Measurements from ENCODE around the gene NANOS1.

The NANOS1 gene

DNA sequence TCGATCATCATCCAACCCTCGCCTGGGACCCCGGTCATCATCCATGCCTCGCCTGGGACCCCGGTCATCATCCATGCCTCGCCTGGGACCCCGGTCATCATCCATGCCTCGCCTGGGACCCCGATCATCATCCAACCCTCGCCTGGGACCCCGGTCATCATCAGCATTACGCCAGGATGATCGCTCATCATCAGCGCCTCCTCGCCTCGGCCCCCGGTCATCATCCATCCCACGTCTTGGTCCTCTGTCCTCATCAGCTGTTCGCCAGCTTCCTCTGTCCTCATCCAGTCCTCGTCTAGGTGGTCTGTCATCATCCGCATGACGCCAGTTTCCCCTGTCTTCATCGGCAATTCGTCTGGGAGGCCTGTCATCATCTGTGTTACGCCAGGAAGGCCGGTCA is 12.7 kb downstream of the NANOS1 start:
- H3K9ac ChIP-seq (ENCODE audit: low read length) = no peak overlapping the region
- H3K9me3 ChIP-seq (ENCODE audit: control insufficient read depth, low read length) = no peaks in the 10 kb centered on the region
- no peak overlapping the region for H3K4me3 ChIP-seq (ENCODE audit: low read length)
- peaks cover 27% of the 10 kb centered on the region for H3K36me3 ChIP-seq (ENCODE audit: control insufficient read depth, insufficient read depth, low read length)
- no peaks in the 10 kb centered on the region for H3K27me3 ChIP-seq (ENCODE audit: control insufficient read depth, insufficient read depth, low read length)
- H3K4me1 ChIP-seq (ENCODE audit: control insufficient read depth, insufficient read depth, low read length) = no peaks in the 10 kb centered on the region

DNA sequence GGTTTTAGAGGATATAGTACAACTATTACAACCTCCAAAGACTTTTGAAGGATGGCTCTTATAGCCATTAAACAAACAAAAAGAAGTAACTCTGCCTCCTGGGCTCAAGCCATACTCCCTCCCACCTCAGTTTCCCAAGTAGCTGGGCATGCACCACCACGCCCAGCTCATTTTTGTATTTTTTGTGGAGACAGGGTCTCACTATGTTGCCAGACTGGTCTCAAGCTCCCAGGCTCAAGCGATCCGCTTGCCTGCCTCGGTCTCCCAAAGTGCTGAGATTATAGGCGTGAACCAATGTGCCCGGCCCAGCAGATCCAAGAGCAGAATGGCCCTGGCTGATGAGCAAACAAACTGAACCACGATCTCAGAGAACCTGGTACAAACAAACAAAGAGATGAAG is 16.0 kb downstream of the NANOS1 start:
- Histone ChIP-seq H3K9me3 (ENCODE audit: control insufficient read depth, low read length) (no peaks in the 10 kb centered on the region), H3K36me3 (ENCODE audit: control insufficient read depth, insufficient read depth, low read length) (peaks cover 28% of the 10 kb centered on the region), H3K4me3 (ENCODE audit: low read length) (no peak overlapping the region), H3K27me3 (ENCODE audit: control insufficient read depth, insufficient read depth, low read length) (no peaks in the 10 kb centered on the region), H3K9ac (ENCODE audit: low read length) (no peak overlapping the region), H3K4me1 (ENCODE audit: control insufficient read depth, insufficient read depth, low read length) (no peaks in the 10 kb centered on the region)

DNA sequence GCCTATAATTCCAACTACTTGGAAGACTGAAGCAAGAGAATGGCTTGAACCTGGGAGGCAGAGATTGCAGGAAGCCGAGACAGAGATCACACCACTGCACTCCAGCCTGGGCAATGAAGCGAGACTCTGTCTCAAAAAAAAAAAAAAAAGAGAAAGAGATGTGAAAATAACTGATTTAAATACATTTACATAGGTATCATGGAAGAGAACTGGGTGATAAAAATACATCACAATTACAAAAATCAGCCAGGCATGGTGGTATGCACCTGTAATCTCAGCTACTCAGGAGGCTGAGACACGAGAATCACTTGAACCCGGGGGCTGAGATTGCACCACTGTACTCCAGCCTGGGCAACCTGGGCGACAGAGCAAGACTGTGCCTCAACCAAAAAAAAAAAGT is 19.8 kb downstream of the NANOS1 start:
- H3K9me3 ChIP-seq (ENCODE audit: control insufficient read depth, low read length) = no peaks in the 10 kb centered on the region
- H3K36me3 ChIP-seq (ENCODE audit: control insufficient read depth, insufficient read depth, low read length) = peaks cover 33% of the 10 kb centered on the region
- no peaks in the 10 kb centered on the region for H3K27me3 ChIP-seq (ENCODE audit: control insufficient read depth, insufficient read depth, low read length)
- no peak overlapping the region for H3K4me3 ChIP-seq (ENCODE audit: low read length)
- no peaks in the 10 kb centered on the region for H3K4me1 ChIP-seq (ENCODE audit: control insufficient read depth, insufficient read depth, low read length)
- no peak overlapping the region for H3K9ac ChIP-seq (ENCODE audit: low read length)

DNA sequence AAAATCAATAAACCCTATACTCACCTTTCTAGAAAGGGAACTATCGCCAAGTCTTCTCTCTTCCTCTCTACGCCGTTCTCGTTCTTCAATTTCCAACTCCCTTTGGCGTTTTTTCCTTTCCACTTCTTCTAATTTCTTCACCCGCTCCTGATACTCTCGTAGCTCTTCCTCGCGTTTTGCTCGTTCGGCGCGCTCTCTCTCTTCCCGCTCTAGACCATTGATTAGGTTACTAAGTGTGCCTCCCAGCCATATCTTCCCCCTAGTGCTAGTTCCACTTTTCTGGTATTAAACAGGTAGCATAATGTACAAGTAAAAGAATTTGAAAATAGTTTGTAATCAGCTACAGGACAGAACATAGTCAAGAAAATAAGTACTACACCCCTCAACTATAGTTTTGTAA is 20.3 kb downstream of the NANOS1 start:
- peaks cover 33% of the 10 kb centered on the region for H3K36me3 ChIP-seq (ENCODE audit: control insufficient read depth, insufficient read depth, low read length)
- H3K4me3 ChIP-seq (ENCODE audit: low read length) = no peak overlapping the region
- no peaks in the 10 kb centered on the region for H3K27me3 ChIP-seq (ENCODE audit: control insufficient read depth, insufficient read depth, low read length)
- H3K4me1 ChIP-seq (ENCODE audit: control insufficient read depth, insufficient read depth, low read length) = no peaks in the 10 kb centered on the region
- H3K9me3 ChIP-seq (ENCODE audit: control insufficient read depth, low read length) = no peaks in the 10 kb centered on the region
- H3K9ac ChIP-seq (ENCODE audit: low read length) = no peak overlapping the region

DNA sequence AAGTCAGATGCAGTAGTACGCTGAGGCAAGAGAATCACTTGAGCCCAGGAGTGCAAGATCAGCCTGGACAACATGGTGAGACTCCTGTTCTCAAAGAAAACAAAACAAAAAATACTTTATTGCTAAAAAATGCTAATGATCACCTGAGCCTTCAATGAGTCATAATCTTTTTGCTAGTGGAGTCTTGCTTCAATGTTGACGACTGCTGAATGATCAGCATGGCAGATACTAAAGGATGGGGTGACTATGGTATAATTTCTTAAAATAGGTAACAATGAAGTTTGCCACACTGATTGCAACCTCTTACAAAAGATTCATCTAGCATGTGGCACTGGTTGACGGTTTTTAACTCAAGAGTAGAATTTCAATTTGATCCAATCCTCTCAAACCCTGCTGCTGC is 22.3 kb downstream of the NANOS1 start:
- Histone ChIP-seq H3K4me3 (ENCODE audit: low read length) (no peak overlapping the region), H3K27me3 (ENCODE audit: control insufficient read depth, insufficient read depth, low read length) (no peaks in the 10 kb centered on the region), H3K9me3 (ENCODE audit: control insufficient read depth, low read length) (no peaks in the 10 kb centered on the region), H3K9ac (ENCODE audit: low read length) (no peak overlapping the region), H3K36me3 (ENCODE audit: control insufficient read depth, insufficient read depth, low read length) (peaks cover 23% of the 10 kb centered on the region), H3K4me1 (ENCODE audit: control insufficient read depth, insufficient read depth, low read length) (no peaks in the 10 kb centered on the region)

DNA sequence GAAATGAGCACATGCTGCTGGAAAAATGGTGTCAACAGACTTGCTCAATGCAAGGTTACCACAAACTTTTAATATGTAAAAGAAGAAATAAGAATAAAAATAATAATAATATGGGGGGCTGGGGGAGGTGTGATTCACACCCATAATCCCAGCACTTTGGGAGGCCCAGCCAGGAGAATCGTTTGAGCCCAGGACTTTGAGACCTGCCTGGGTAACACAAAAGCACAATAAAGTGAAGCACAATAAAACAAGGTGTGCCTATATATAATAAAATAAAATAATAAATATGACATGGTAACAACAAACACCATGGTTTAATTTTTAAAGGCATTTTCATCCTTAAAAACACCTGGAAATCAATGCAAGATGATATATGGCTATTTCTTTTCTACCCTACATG is 26.0 kb downstream of the NANOS1 start:
- no peaks in the 10 kb centered on the region for H3K27me3 ChIP-seq (ENCODE audit: control insufficient read depth, insufficient read depth, low read length)
- no peaks in the 10 kb centered on the region for H3K4me1 ChIP-seq (ENCODE audit: control insufficient read depth, insufficient read depth, low read length)
- H3K4me3 ChIP-seq (ENCODE audit: low read length) = no peak overlapping the region
- H3K9ac ChIP-seq (ENCODE audit: low read length) = no peak overlapping the region
- peaks cover 26% of the 10 kb centered on the region for H3K36me3 ChIP-seq (ENCODE audit: control insufficient read depth, insufficient read depth, low read length)
- H3K9me3 ChIP-seq (ENCODE audit: control insufficient read depth, low read length) = no peaks in the 10 kb centered on the region

DNA sequence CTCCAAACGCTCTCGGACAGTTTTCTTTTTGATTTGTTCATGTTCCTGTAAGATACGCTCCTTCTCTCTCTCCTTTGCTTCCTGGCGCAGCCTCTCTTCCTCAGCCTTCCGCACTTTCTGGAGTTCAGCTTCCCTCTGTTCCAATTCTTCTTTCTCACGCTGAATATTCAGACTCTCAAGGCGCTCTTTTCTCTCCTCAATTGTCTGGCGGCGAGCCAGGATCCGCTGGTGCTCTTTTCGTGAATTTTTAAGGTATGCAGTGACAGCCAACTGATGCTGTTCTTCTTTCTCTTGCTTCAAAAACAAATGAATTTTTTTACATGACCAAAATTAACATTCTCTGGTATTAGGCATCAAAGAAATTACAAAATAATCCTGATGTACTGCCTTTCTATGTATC is 28.5 kb downstream of the NANOS1 start:
- Histone ChIP-seq H3K4me3 (ENCODE audit: low read length) (no peak overlapping the region), H3K27me3 (ENCODE audit: control insufficient read depth, insufficient read depth, low read length) (no peaks in the 10 kb centered on the region), H3K9ac (ENCODE audit: low read length) (no peak overlapping the region), H3K36me3 (ENCODE audit: control insufficient read depth, insufficient read depth, low read length) (peaks cover 23% of the 10 kb centered on the region), H3K9me3 (ENCODE audit: control insufficient read depth, low read length) (no peaks in the 10 kb centered on the region), H3K4me1 (ENCODE audit: control insufficient read depth, insufficient read depth, low read length) (no peaks in the 10 kb centered on the region)

DNA sequence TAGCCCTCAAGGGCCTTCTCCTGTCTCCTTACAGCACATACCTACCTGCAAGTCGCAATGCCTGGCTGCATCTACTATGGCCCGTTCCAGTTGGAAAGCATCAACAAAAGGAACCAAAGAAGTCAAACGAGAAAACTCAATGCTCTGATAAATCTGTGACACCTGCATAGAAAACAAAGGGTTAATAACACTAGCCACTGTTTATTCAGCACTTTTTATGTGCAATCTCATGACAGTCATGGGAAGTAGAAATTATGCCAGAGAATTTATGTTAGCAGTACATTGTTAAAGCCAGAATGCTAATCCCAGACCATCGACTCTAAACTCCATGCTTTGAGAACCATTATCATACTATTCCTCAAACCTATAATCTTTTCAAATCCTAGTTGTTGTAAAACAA is 30.0 kb downstream of the NANOS1 start:
- Histone ChIP-seq H3K4me3 (ENCODE audit: low read length) (no peak overlapping the region), H3K9ac (ENCODE audit: low read length) (no peak overlapping the region), H3K36me3 (ENCODE audit: control insufficient read depth, insufficient read depth, low read length) (peaks cover 16% of the 10 kb centered on the region), H3K27me3 (ENCODE audit: control insufficient read depth, insufficient read depth, low read length) (no peaks in the 10 kb centered on the region), H3K9me3 (ENCODE audit: control insufficient read depth, low read length) (no peaks in the 10 kb centered on the region), H3K4me1 (ENCODE audit: control insufficient read depth, insufficient read depth, low read length) (no peaks in the 10 kb centered on the region)

DNA sequence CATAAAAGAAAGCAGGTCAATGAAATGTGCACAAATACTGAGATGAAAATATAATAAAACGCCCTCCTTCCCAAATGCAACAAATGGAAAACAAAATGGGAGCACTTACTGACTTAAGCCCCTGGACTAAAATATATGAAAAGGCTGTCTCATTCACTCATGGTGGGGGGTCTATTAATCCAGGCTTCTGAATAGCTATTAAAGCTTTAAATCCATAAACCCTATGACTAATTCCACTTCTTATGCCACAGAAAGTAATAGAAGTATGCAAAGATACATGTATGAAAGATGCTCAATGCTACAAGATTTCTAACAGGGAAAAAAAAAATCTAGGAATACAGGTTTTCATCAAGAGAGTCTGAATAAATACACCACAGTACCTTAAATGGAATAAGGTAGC is 30.6 kb downstream of the NANOS1 start:
- no peak overlapping the region for H3K9ac ChIP-seq (ENCODE audit: low read length)
- no peaks in the 10 kb centered on the region for H3K9me3 ChIP-seq (ENCODE audit: control insufficient read depth, low read length)
- H3K27me3 ChIP-seq (ENCODE audit: control insufficient read depth, insufficient read depth, low read length) = no peaks in the 10 kb centered on the region
- H3K4me3 ChIP-seq (ENCODE audit: low read length) = no peak overlapping the region
- peaks cover 20% of the 10 kb centered on the region for H3K36me3 ChIP-seq (ENCODE audit: control insufficient read depth, insufficient read depth, low read length)
- H3K4me1 ChIP-seq (ENCODE audit: control insufficient read depth, insufficient read depth, low read length) = no peaks in the 10 kb centered on the region

DNA sequence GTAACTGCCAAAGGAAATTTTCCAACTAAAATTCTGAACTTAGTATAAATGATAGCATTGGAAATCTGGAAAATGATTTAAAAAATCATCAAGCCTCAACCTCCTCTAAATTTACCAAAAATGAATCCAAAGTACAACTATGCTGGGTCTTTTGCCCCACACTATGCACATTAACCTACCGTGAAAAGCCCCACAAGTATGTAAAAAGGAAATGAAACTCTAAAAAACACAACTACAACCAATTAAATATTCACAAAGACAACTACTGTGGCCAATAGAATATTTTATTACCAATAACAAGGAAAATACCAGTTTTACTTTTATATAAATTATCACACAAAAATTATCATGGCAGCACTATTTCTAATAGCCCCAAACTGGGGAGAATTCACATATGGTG is 31.8 kb downstream of the NANOS1 start:
- H3K9ac ChIP-seq (ENCODE audit: low read length) = no peak overlapping the region
- peaks cover 25% of the 10 kb centered on the region for H3K36me3 ChIP-seq (ENCODE audit: control insufficient read depth, insufficient read depth, low read length)
- no peaks in the 10 kb centered on the region for H3K27me3 ChIP-seq (ENCODE audit: control insufficient read depth, insufficient read depth, low read length)
- H3K4me1 ChIP-seq (ENCODE audit: control insufficient read depth, insufficient read depth, low read length) = no peaks in the 10 kb centered on the region
- no peaks in the 10 kb centered on the region for H3K9me3 ChIP-seq (ENCODE audit: control insufficient read depth, low read length)
- no peak overlapping the region for H3K4me3 ChIP-seq (ENCODE audit: low read length)

DNA sequence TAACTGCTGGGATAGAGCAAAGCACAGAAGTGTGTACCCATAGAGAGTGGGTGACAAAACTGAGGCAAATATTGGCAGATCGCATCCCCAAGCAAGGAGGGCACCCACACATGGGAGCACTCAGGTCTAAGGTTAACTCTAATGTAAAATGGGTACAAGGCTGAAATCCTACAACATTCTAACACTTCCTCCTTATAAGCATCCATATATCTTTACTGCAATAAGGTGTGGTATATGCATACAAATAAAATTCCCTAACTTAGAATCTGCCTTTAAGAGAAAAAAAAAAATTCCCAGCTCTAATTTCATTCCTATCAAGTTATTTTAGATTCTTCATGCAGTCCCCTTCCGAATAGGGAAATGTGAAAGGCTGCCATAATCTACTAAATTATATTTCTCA is 32.4 kb downstream of the NANOS1 start:
- Histone ChIP-seq H3K36me3 (ENCODE audit: control insufficient read depth, insufficient read depth, low read length) (peaks cover 21% of the 10 kb centered on the region), H3K9me3 (ENCODE audit: control insufficient read depth, low read length) (no peaks in the 10 kb centered on the region)

DNA sequence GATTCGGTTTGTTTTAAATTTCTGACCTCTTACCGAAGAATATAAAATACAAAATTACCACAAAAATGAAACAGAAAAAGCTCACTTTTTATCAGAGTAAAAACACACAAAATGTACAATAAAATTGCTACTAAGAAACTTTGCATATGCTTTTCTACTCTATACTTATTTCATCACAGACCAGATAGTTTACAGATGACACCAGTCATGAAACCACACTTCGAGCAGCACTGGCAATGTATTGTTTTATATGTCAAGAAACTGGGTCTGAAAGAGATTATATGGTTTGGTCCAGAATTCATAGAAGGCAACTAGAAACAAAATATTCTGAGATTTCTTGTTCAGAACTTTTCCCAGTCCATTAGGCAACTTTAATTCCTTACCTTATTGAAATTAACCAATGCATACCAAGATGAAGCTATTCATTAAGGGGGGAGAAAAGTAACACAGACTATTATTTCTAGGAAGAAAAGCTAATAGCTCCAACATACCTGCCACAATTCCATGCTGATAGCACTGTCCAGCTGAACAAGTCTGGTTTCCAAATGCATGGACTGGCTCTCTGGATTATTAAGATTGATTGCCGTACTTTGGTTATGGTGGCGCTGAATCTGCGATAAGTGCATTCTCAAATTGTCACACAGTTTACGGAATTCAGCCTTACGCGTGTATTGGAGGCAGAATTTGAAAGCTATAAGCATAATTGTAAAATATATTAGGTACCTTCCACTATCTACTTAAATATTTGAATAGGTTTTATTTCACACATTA is 41.1 kb downstream of the NANOS1 start:
- H3K27me3 ChIP-seq (ENCODE audit: control insufficient read depth, insufficient read depth, low read length) = no peaks in the 10 kb centered on the region
- H3K4me3 ChIP-seq (ENCODE audit: low read length) = no peak overlapping the region
- H3K36me3 ChIP-seq (ENCODE audit: control insufficient read depth, insufficient read depth, low read length) = peaks cover 13% of the 10 kb centered on the region
- H3K9me3 ChIP-seq (ENCODE audit: control insufficient read depth, low read length) = no peaks in the 10 kb centered on the region
- no peaks in the 10 kb centered on the region for H3K4me1 ChIP-seq (ENCODE audit: control insufficient read depth, insufficient read depth, low read length)
- H3K9ac ChIP-seq (ENCODE audit: low read length) = no peak overlapping the region

More for the DNA sequence above, 32.4 kb downstream of the NANOS1 start:
- Histone ChIP-seq H3K27me3 (ENCODE audit: control insufficient read depth, insufficient read depth, low read length) (no peaks in the 10 kb centered on the region), H3K4me1 (ENCODE audit: control insufficient read depth, insufficient read depth, low read length) (no peaks in the 10 kb centered on the region), H3K9ac (ENCODE audit: low read length) (no peak overlapping the region), H3K4me3 (ENCODE audit: low read length) (no peak overlapping the region)

DNA sequence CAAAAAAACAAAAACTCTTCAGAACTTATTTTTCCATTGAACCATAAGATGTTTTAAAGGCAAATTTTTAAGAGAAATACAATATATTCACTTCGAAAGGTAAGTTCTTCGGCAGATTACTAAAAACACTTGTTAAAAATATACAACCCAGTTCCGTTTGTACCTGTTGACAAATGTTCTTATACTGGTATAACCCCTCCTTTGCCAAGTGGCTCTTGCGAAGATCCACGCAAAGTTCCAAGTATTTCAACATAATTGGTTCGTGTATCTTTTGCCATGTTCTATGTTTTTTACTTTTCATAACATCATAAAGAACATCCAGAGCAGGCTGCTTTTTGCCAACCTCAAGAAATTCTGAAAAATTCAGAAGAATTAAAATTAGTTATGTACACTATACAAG is 44.1 kb downstream of the NANOS1 start:
- H3K9me3 ChIP-seq (ENCODE audit: control insufficient read depth, low read length) = no peaks in the 10 kb centered on the region
- H3K9ac ChIP-seq (ENCODE audit: low read length) = no peak overlapping the region
- H3K4me3 ChIP-seq (ENCODE audit: low read length) = no peak overlapping the region
- peaks cover 7% of the 10 kb centered on the region for H3K36me3 ChIP-seq (ENCODE audit: control insufficient read depth, insufficient read depth, low read length)
- H3K4me1 ChIP-seq (ENCODE audit: control insufficient read depth, insufficient read depth, low read length) = peaks cover 5% of the 10 kb centered on the region
- H3K27me3 ChIP-seq (ENCODE audit: control insufficient read depth, insufficient read depth, low read length) = no peaks in the 10 kb centered on the region

Data from mucosa of stomach (tissue), 1 donor.